HG03558 (cell line): Measurements from ENCODE around the gene NEURL1B.
"Not testable (repeated sequence)": the region's sequence is repeated elsewhere in the genome, so short reads cannot be mapped to it uniquely, and the experiment has no call there.

Experiments used
- ATAC-seq: cut with Tn5 transposase; IDR thresholded peaks from one replicate; pipeline ENCODE4 v1.9.1; 2021; ENCODE audit warnings: moderate number of reproducible peaks; ENCODE audit not compliant: unreplicated experiment; ENCODE audit errors: extremely low read depth

NEURL1B gene

GRCh38 chr5:172648755-172649154 is 7.7 kb downstream of the NEURL1B start:
- ATAC-seq: no peak

- ATAC-seq: not testable (repeated sequence)
Observed at GRCh38 chr5:172656496-172656895, 15.4 kb downstream of the NEURL1B start.

- ATAC-seq: not testable (repeated sequence)
Observed at GRCh38 chr5:172657524-172658233, 16.6 kb downstream of the NEURL1B start.

- ATAC-seq: no peak
Observed at GRCh38 chr5:172658391-172658790, 17.3 kb downstream of the NEURL1B start.

GRCh38 chr5:172658961-172659501 is 18.0 kb downstream of the NEURL1B start:
- no peak for ATAC-seq

GRCh38 chr5:172659570-172659908 is 18.5 kb downstream of the NEURL1B start:
- ATAC-seq: no peak

GRCh38 chr5:172659909-172660628 is 19.0 kb downstream of the NEURL1B start:
- ATAC-seq: no peak

GRCh38 chr5:172660974-172661373 is 19.9 kb downstream of the NEURL1B start:
- no peak for ATAC-seq

- ATAC-seq: no peak
Observed at GRCh38 chr5:172661526-172661925, 20.5 kb downstream of the NEURL1B start.

- ATAC-seq: no peak
Observed at GRCh38 chr5:172662596-172662995, 21.5 kb downstream of the NEURL1B start.

- no peak for ATAC-seq
Observed at GRCh38 chr5:172664018-172664417, 23.0 kb downstream of the NEURL1B start.

- no peak for ATAC-seq
Observed at GRCh38 chr5:172664681-172665541, 23.8 kb downstream of the NEURL1B start.

- ATAC-seq: no peak
Observed at GRCh38 chr5:172666251-172666650, 25.2 kb downstream of the NEURL1B start.

GRCh38 chr5:172667786-172668593 is 26.9 kb downstream of the NEURL1B start:
- ATAC-seq: no peak

GRCh38 chr5:172668594-172669071 is 27.6 kb downstream of the NEURL1B start:
- ATAC-seq: no peak

- no peak for ATAC-seq
Observed at GRCh38 chr5:172669386-172670004, 28.4 kb downstream of the NEURL1B start.

GRCh38 chr5:172670005-172670402 is 28.9 kb downstream of the NEURL1B start:
- no peak for ATAC-seq

- ATAC-seq: no peak
Observed at GRCh38 chr5:172670444-172670843, 29.4 kb downstream of the NEURL1B start.

GRCh38 chr5:172671091-172671490 is 30.0 kb downstream of the NEURL1B start:
- no peak for ATAC-seq
